NCI-H2107 treated with DMSO at 0.1 percent for 48 hours (cell line): ENCODE measurements around the gene COL18A1.
"Not testable (repeated sequence)": the region's sequence is repeated elsewhere in the genome, so short reads cannot be mapped to it uniquely, and the experiment has no call there.

Source experiments
- DNase-seq: peaks from one replicate; lab custom pipeline; 2025; ENCODE audit not compliant: unreplicated experiment; lab: John Stamatoyannopoulos, UW

COL18A1 gene

DNA sequence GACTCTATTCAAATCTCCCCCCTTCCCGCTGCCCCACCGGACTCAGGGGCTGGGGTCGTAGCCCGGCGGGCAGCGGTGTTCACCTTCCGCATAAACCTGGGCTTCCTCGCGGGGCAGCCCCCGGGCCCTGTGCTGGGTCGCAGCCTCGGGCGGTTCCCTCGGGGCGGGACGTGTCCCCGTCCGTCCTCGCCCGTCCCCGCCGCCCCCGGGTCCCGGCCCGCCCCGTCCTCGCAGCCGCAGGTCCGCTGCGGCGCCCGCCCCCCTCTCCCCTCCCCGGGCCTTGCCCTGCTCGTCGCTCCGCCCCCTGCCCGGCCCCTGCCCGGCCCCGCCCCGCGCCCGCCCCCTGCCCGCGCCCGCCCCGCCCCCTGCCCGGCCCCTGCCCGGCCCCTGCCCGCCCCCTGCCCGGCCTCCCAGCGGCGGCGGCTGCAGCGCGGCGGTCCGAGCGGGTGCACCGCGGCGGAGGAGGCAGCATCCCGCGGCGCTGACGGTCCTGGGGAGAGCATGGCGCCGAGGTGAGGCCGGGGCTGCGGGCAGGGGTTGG is at the start of gene COL18A1:
Gene COL18A1, plus strand, starts transcription at position 436 of the 541 bp plus-strand sequence. Its CDS starts 66 bp downstream, at position 502.
- DNase-seq, result no peak

DNA sequence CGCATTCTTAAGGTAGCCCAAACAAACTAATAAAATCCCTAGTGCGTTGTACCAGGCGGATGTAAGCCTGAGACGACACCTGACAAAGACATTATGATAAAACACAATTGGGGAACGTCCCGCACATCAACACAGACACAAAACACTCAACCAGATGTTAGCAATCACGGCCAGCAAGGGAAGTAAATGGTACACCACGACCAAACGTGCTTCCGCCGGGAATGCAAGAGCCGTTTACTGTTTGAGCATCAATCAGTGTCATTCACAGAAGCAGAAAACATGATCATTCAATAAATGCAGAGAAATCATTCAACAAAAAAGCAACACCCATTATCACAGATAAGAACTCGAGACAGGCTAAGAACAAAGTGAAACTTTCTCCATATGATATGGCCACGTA is 49.4 kb upstream of the COL18A1 start:
- DNase-seq, result no peak

DNA sequence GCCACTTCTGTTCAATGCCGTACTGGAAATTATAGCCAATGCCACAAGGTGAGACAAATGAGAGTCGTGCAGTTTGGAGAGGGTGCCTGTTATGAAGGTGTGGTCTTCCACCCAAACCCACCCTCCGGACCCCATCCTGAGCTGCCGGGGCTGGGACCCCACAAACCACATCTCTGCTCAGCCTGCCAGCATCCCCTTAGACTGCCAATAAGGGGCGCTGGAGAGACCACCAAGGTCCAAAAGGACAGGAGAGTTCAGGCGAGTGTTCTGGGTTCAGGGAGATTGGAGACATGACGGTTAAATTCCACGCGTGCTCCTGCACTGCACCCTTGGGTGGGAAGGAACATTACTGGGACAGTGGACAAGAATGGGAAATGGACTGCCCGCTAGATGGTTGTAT is 48.7 kb upstream of the COL18A1 start:
- DNase-seq, result no peak

DNA sequence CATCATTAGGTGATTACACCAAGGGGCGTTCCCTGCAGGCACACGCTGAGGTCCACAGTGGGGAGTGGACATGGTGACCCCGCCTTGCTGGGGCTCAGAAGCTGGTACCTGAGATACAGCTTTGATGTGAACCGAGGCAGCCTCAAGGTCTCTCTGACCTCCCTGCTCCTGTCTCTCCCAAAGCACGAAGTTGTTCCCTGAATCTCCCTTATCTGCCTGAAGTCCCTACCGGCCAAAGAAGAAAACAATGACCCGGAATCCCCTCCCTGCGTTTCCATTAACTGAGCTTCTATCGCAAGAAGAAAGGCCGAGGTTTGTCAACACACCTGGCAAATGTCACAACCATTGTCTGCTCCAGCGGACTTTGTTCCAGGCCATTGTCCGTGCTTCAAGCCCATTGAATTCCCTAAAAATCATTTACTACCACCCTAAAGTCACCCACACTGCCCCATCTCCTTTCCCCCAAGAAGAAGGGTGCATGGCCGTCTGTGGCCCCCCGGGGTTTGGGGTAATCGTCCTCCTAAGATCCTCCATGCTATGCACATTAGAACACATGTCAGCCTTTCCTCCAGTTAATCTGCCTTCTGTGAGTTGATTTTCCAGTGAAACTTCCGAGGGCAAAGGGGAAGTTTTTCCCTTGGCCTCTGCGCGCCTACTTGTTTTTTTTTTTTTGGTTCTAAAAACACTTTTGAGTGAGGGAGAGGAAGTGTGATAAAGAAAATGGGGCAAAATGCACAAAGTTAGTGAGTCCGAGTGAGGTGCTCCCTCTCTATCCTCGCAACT is 48.1 kb upstream of the COL18A1 start:
- DNase-seq, result no peak

DNA sequence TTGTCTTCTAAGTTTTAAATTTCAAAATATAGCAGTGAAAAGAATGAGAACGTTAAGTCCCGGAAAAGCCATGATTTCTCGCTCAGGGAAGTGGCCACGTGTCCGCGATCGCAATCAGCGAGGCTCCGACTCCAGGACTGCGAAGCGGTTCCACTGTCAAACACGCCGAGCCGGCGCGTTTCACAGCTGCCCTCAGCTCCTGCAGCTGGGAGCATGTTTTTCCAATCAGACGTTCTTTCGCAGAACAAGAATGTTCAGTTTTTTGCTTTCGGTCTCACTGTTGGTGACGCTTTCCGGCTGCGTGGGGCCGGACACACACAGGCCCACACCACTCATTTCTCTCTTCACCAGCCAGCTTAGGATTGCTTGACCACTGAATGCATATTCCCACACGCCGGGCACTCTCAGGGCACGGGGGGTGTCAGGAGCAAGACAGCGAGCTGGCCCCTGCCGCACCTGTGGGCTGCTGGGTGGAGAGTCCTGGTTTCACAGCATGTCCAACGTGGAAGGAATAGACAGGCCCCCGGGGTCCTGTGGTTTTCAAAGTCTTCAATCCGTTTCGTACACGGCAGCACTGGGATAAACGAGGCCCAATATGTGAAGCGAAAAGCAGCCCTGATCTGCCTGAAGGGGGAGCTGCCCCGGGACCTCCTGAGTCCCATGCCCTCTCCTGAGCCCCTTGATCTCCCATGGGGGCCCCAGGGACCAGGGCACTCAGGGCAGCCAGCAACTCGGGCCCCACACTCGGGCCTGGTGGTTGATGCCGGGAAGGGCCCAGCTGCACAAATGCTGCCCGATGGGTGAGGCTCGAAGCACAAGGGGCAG is 47.3 kb upstream of the COL18A1 start:
- DNase-seq, result no peak

DNA sequence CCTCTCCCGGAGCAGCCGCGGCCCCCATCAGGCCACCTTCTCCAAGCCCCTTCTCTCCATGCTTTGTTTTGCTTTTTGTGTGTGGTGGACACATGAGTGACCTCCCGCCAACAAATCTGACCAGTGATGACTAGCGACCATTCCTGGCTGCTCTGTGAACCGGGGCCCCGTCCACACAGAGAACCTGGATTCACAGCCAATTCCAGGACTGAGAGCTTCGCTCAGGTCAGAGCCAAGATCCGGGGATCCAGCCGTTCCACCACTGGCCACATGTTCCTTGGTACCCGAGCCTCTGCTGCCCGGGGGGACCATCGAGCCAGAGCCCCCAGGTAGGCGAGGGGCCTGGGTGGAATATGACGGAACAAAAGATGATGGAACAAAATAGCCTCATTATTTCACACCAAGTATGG is 46.7 kb upstream of the COL18A1 start:
- no peak for DNase-seq

DNA sequence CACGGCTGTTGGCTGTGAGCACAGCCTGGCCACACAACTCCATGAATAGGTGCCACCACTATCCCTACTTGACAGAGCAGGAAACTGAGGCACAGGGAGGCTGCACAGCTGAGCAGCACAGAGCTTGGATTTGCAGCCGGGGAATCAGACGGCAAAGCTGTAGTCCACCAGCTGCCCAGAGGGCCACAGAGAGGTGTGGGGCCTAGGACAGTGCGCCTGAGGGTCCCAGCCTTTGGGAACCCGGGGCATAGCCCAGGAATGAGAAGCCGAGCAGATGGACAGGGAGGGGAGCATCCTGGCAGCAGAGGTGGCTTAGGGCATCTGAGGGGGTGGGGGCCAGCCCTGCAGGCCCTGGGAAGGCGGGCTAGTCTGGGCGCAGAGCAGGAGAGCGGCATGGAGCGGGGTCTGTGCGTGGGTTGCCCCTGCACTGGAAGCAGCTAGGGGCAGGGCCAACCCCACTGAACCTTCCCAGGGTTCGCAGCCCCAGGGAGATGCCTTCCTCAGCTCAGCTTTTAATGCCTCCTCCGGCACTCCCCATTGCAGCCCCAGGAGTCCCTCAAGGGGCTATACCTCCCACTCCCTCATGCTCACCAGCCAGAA is 46.2 kb upstream of the COL18A1 start:
- DNase-seq, result no peak

DNA sequence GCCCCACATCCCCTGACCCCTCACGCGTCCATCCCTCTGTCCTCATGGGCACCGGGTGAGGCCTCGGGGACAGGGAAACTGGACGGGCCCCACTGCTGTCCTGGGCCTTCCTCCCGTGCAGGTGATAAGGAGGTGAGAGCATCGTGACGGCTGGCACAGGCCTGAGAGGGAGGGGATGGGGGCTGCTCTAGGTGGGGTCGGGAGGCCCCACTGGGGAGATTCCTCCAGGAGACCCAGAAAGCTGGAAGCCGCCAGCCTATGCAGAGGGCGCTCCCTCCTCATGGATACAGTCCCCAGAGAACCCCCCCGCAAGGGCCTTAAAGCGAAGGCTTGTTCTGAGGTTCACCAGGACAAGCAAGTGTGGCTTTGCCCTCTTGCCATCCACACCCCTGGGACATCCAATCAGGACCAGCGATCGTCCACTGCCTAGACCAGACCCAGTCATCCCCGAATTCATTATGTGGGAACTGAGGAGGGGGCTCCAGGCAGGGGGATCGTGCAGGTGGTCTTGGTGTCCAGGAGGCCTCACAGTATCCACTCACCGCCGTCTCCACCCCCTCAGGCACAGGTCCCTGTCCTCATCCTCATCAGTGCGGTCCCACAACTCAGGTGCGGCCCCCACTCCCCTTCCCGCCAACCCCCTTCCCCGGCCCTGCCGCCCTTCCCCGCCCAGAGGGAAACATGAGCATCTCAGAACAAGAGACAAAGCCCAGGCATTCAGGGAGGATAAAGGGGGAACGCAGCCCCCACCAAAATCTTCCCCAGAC is 45.3 kb upstream of the COL18A1 start:
- DNase-seq, result no peak

DNA sequence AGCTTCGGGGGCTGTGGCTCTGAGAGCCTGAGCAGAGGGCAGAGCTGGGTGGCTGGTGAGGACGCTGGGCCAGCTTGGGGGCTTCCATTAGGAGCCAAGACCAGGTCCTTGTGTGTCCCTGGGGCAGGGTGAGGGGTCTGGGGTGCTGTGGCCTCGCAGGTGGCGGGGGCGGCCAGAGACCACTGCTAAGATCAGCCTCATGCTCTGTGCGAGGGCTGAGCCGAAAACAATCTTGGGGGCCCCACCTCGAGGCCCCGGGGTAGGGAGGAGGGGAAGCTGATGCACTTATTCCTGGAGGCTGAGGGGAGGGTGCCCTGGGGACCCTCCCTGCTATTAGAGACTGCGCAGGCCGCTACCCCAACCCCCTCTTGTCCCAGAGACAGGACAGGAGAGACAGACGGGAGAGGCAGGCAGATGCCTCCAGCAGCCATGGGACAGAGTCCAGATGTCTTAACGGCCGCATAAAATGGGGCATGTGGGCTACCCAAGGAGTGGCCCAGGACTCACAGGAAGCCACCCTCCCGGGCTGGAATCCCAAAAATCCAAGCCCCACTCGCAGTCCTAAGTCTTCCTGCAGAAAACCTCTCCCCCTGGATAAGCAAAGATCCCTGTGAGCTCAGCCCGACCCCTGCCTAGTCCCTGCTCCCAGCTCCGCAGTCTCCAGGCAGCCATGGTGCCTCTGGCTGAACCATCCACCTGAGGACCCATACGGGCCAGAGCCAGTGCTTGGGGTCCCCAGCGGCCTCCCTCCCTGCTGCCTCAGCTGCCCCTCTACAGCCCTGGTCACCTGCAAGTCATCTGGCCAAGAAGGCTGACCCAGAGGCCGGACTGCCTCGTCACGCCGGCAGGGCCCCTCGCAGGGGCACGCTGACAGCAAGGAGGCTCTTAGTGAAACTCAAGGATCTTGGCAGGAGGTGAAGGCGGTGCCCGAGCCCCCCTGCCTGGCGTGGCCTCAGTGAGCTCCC is 43.6 kb upstream of the COL18A1 start:
- DNase-seq, result no peak

DNA sequence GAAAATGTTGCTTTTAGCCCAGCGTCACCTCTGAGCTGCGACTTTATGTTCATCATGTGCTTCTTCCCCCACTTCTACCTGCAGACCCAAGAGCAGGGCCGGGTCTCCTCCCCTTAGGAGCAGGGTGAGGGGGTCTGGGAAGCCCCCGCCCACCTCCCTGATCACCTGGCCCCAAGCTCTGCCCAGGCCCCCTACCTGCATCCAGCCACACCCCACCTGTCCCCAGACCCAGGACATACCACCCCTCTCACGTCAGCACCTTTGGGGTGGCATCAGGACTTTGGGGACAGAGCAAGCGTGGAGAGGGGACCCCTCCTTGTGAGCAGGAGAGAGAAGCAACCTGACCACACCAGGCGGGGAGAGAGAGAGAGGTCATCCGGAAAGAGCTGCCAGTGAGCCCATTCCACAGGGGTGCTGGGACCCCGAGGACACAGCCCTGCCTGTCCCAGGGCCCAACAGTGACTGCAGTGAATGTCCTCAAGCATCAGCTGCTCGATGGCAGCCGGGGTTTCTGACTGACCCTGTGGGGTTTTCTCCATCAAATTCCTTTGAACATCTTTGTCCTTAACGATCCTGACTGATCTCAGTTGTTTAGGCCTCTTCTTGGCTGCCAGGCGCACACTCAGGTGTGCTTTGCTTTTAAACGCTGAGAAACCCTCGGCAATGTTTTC is 42.8 kb upstream of the COL18A1 start:
- DNase-seq, result no peak

DNA sequence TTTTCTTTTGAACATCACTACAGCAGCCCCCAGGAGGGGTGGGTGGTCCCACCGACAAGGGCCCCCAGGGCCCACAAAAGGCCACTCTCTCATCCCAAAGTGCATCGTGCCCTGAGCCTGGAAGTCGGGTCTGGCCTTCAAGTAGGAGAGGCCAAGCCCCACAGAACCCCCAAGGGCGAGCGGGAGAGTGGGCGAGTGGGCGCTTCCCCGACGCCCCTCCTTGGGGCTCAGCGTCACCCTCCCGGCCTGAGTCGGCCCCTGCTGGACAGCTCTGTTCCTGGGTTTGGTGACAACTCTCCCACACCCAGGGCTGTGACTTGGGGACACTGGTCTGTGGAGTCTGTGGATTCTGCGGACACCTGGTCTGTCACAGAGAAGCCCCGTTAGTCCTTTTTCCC is 42.2 kb upstream of the COL18A1 start:
- DNase-seq, result no peak

DNA sequence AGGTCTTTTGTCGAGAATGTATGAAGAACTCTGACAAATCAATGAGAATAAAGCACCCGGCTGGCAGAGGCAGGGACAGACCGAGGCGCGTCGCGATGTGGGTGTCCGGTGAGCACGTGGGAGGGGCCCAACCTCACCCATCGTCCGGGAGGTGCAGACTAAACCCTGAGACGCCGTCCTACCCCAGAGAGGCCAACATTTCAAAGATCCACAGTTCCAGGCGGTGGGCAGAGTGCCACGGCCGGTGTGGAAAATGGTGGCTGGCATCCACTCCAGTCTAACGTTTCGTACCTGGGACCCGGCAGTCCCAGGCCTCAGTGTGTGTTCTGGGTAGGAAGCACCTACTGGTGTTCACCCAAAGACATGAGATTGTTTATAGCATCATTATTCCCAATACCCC is 41.7 kb upstream of the COL18A1 start:
- DNase-seq, result not testable (repeated sequence)

DNA sequence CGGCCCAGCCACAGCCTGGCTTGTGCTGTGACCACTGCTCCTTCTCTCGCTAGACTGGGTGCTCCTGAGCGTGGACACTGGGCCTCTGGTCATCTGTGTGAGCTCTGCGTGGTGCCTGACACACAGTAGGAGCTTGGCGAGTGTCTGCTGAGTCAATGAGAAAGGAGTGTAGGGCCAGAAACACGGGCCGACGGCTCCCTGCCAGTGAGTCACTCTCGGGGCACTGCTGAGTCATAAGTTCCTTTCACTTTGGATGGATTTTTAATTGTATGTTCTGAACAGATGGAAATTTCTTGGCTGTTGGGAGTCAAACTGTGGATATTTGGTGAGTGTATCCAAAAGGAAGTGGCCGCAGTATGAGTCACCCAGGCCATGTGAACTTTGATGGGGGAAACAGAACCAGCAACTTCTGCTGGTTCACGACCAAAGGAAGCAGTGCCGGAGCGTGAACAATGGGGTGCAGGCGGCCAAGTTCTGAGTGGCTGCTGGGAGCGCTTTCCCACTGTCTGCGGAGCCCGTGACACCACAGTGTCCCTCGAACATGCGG is 41.0 kb upstream of the COL18A1 start:
- DNase-seq, result no peak

DNA sequence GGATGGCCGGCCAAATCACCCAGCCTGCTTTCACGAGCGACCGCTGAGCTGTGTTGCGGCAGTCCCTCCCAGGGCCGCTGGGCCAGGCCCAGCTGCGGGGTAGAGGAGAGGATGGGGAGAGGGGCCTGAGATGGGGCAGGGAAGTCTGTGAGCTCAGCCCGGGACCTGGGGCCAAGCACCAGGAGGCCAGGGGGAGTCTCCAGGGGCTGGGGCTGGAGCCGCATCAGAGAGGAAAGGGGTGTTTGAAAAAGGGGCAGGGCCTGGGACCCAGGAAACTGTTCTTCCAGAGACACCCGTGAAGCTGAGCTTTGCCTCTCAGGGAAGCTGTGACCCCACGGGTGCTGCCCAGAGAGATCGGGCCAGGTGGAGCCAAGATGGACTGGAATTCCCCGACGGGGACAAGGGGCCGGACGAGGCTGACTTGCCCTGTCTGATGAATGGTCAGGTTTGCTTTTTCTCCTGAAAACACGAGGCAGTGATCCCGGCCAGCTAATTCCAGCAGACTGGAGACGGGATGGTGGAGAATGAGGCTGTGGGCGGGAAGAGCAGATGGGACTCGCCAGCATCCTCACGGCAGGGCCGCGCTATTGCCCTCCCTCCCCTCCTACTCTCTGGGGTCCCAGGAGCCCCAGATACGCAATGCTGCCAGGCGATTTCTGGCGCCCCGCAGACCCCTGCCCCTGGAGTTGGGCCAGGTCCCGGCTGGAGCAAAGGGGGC is 40.3 kb upstream of the COL18A1 start:
- DNase-seq, result no peak

DNA sequence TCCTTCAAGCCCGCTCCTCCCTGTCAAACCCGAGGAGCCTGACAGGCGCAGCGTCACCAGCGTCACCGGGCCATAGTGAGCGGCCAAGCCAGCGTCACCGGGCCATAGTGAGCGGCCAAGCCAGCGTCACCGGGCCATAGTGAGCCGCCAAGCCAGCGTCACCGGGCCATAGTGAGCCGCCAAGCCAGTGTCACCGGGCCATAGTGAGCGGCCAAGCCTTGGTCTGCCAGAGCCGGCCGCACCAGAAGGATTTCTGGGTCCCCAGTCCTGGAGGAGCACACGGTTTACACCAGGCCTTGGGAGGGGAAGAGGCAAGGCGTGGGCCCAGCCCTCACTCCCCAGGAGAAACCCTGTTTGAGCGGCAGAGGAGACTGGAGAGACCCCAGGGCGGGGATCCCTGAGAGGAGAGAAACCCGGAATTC is 39.8 kb upstream of the COL18A1 start:
- DNase-seq, result no peak

DNA sequence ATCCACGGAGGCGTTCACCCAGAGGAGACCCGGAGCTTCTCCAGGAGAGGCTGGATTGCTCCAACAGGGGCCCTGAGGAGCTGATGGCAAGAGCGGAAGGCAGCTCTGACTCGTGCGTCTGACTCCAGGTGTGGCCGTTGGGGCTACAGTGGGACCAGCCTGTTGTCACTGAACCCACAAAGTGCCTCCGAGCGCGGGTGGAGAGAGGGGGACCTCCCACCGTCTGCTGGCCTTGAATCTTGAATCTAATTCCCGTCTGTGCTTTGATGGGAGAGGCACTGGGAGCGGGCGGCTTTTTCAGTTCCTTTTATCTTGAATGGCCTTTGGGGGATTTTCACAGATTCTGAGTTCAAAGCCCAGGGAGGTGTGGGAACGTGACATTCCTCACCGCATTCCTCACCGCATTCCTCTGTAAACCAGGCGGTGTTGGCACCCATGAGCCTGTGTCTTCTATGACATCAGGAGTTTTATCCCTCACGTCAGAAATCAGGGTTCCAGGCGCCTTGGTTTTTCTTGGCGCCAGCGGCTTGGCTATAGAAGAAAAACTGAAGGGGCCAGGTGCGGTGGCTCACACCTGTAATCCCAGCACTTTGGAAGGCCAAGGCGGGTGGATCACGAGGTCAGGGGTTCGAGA is 39.2 kb upstream of the COL18A1 start:
- no peak for DNase-seq

DNA sequence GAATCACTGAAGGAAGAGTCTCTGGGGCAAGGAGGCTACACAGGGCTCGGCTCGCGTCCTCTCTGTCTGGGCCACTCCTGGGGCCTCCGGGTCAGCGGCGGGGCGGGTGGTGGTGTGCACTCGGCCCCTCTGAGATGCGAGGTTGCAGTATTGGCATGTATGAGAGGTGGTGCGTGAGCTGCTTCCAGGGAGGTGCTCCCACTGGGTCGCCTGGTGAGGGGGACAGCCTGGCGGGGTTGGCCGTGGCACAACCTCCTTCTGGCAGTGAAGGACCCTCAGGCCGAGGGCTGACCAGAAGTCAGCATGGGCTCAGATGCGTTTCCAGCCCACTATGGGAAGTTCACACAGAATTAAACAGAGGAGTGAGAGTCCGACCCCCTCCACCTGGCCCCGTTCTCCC is 38.5 kb upstream of the COL18A1 start:
- DNase-seq, result no peak

DNA sequence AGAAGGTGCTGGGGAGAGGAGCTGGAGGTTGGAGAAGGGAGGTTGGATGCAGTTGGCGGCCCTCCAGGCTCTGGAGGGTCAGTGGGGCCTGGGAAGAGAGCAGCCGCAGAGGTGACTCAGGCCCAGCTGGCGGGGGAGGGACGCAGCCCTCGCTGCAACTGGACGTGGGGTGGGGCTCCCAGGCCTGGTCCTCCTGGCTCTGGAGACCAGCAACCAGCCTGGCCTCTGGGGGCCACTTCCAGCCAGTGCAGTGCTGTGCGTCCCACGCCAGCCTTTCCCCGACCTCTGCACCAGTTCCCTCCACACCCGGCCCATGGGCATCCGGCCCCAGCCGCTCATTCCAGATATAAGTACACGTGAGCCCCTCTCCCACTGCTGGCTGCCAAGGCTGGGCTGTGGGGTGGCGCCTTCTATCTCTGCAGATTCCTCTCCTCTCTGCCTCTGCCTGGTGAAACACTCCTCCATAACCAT is 38.0 kb upstream of the COL18A1 start:
- DNase-seq, result no peak
